BJ (cell line): ENCODE measurements around the gene SKP1. TPM values are rescaled to one million over a fixed set of nuclear protein-coding genes. Genes with fewer than 3 reads are reported as not detected.

ENCODE experiments used
- CTCF ChIA-PET: fragments of 350-600 bp; formaldehyde crosslinking; extraction: SDS; loops from one replicate; lab custom pipeline; 2021; ENCODE audit warnings: antibody characterized with exemption, inconsistent platforms; lab: Yijun Ruan, JAX
- POLR2A ChIA-PET: fragments of 300-600 bp; sonication (Branson Sonifier 250); formaldehyde crosslinking; extraction: SDS; loops from one replicate; lab custom pipeline; 2021; ENCODE audit warnings: antibody characterized with exemption; lab: Charles Lee
- DNase-seq: peaks from one replicate; pipeline ENCODE4 v3.0.0-alpha.2; 2011; ENCODE audit warnings: low read depth
- H3K27me3 ChIP-seq: 2 replicates; pipeline ENCODE4 v1.6.0; 2011; ENCODE audit warnings: low read length; ENCODE audit not compliant: control insufficient read depth, insufficient read depth
- H3K36me3 ChIP-seq: 2 replicates; pipeline ENCODE4 v1.5.1; 2011; ENCODE audit warnings: low read length; ENCODE audit not compliant: control insufficient read depth, insufficient read depth
- H3K4me3 ChIP-seq: 2 replicates; pipeline ENCODE4 v1.5.1; 2011; ENCODE audit warnings: low read depth, mild to moderate bottlenecking, control low read depth, low read length
- CTCF ChIP-seq: IDR thresholded peaks from 2 replicates; pipeline ENCODE4 v1.5.1; 2011; ENCODE audit warnings: low read depth, mild to moderate bottlenecking, control low read depth, inconsistent platforms, low read length, moderate library complexity; ENCODE audit not compliant: insufficient read depth
- polyA plus RNA-seq: library from polyadenylated mRNA; depleted of rRNA; stranded (reverse); fragments of >200 nt; gene quantifications from 2 replicates; pipeline ENCODE4 v1.2.3, GENCODE V29; 2011

SKP1 gene
- polyA plus RNA-seq, 1 experiment, result 183 TPM

GRCh38 chr5:134145779-134146581 is 30.8 kb downstream of the SKP1 start:
- Histone ChIP-seq H3K4me3 (no peak overlapping the region), H3K27me3 (no peaks in the 10 kb centered on the region), H3K36me3 (peaks cover 8% of the 10 kb centered on the region)
- no peak for DNase-seq
- CTCF ChIA-PET, result interaction anchor here (0.6 to 17.5 kb wide), 20 partner anchors 8 to 121 kb away, joined by 3 to 381 read pairs (median 4); partner anchors contain the start of gene TCF7
- POLR2A ChIA-PET, result no interaction called here
- peak; percentile 95 for TF ChIP-seq CTCF

GRCh38 chr5:134145041-134145757 is 31.6 kb downstream of the SKP1 start:
- Histone ChIP-seq H3K36me3 (peaks cover 9% of the 10 kb centered on the region), H3K27me3 (no peaks in the 10 kb centered on the region)
- POLR2A ChIA-PET, result no interaction called here

DNA sequence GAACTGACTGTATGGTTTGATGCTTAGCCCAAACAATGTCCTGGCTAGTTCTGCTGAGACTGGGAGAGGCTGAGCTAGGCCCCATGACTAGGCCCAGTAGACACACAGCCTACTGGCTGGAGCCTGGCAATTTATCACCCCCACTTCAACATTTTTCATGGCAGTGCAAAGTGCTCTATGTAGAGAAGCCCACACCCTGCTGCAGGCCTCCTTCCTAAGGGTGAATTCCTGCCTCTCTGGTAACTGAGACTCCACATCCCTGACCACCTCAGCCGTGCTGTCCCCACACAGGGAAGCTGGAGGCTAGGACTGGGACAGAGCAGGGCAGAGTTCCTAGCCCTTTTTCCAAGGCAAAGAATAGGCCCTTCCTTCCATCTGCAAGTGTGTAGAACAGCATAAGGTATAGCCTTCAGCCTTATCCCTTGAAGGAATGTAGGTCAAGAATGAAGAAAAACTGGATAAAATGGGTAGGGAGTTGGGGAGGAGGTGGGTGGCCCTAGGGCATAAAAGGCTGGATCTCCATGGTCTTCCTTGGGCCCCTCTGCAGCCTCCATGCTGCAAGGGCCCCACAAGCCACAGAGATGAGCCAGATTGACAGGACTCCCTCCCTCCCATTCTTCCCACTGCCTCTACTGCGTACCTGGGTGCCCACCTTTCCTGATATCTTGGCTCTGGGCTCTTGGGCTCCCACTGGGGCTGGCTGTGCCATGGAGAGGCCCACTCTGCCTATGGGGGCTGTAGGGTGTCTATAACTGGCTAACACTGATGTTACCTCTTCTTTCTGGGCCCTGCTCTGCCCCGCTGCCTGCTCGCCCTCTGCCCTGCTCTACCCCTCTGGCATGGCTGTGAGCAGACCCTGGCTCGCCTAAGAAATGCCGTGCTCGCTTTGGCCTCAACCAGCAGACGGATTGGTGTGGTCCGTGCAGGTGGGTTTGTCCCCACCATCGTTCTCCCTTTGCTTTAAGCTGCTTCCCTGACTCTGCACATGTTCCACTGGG is 32.5 kb downstream of the SKP1 start:
- CTCF ChIA-PET, result interaction anchor here (1.4 to 17.5 kb wide), 7 partner anchors 7 to 106 kb away, joined by 4 to 381 read pairs (median 12); no protein-coding TSS in a partner anchor

More at GRCh38 chr5:134145041-134145757, 31.6 kb downstream of the SKP1 start:
- no peak for DNase-seq
- CTCF ChIA-PET, result interaction anchor here (0.6 to 17.5 kb wide), 17 partner anchors 8 to 120 kb away, joined by 3 to 381 read pairs (median 5); partner anchors contain the start of gene TCF7
- no peak overlapping the region for H3K4me3 ChIP-seq
- TF ChIP-seq CTCF, result no peak

GRCh38 chr5:134143431-134143830 is 33.3 kb downstream of the SKP1 start:
- TF ChIP-seq CTCF, result no peak
- Histone ChIP-seq H3K36me3 (peaks cover 14% of the 10 kb centered on the region), H3K27me3 (no peaks in the 10 kb centered on the region), H3K4me3 (no peak overlapping the region)
- DNase-seq, result no peak
- CTCF ChIA-PET, result interaction anchor here (1.1 to 17.5 kb wide), 4 partner anchors 8 to 146 kb away, joined by 3 to 381 read pairs (median 78); no protein-coding TSS in a partner anchor
- POLR2A ChIA-PET, result no interaction called here

More for the DNA sequence above, 32.5 kb downstream of the SKP1 start:
- Histone ChIP-seq H3K36me3 (peaks cover 14% of the 10 kb centered on the region), H3K4me3 (no peak overlapping the region), H3K27me3 (no peaks in the 10 kb centered on the region)
- TF ChIP-seq CTCF, result no peak
- no peak for DNase-seq
- POLR2A ChIA-PET, result no interaction called here
